Right atrium auricular region (tissue), 2 donors: Measurements from ENCODE around the gene SPATC1L. TPM values are rescaled to one million over a fixed set of nuclear protein-coding genes. Genes with fewer than 3 reads are reported as not detected.
A peak's percentile ranks its signal among the peaks of the same experiment; 100 is the strongest.
"Not testable (repeated sequence)": the region's sequence is repeated elsewhere in the genome, so short reads cannot be mapped to it uniquely, and the experiment has no call there.

ENCODE experiments used
- DNase-seq: peaks from one replicate; pipeline ENCODE4 v3.0.0-alpha.2; 2019; ENCODE audit warnings: low spot score
- H3K27ac ChIP-seq, 2 donors: fragments of 200-600 bp; sonication (generic); 1 replicate in 1 of 2; 2 replicates in 1 of 2; pipeline ENCODE4 v1.5.1; 2016 to 2019
- H3K27me3 ChIP-seq, 2 donors: fragments of 200-600 bp; sonication (generic); one replicate each; pipeline versions ENCODE4 v1.5.1 to v1.6.0; 2017 to 2019
- H3K36me3 ChIP-seq: fragments of 200-600 bp; sonication (generic); one replicate; pipeline ENCODE4 v1.5.1; 2016
- H3K4me1 ChIP-seq, 2 donors: fragments of 200-600 bp; sonication (generic); one replicate each; pipeline versions ENCODE4 v1.5.1 to v1.6.0; 2017 to 2019
- H3K4me3 ChIP-seq, 2 donors: fragments of 200-600 bp; sonication (generic); 1 replicate in 1 of 2; 2 replicates in 1 of 2; pipeline ENCODE4 v1.5.1; 2017 to 2019; ENCODE audit warnings: mild to moderate bottlenecking in 1 of 2, moderate library complexity in 1 of 2
- H3K9me3 ChIP-seq, 2 donors: fragments of 200-600 bp; sonication (generic); one replicate each; pipeline ENCODE4 v1.5.1; 2019
- total RNA-seq, 2 donors: library from RNA; depleted of rRNA; stranded (reverse); fragments of >200 nt; gene quantifications; one replicate each; pipeline ENCODE4 v1.1.0, GENCODE V29; 2016
- TF ChIP-seq, protein P1 (sequence below), 2 donors: fragments of 200-600 bp; sonication (generic); IDR thresholded peaks; one replicate each; pipeline ENCODE4 v1.5.1; 2019; ENCODE audit warnings: antibody characterized with exemption in 2 of 2

SPATC1L gene
- total RNA-seq, 2 donors from 2014 or later, result 8.7 to 12.5 TPM

DNA sequence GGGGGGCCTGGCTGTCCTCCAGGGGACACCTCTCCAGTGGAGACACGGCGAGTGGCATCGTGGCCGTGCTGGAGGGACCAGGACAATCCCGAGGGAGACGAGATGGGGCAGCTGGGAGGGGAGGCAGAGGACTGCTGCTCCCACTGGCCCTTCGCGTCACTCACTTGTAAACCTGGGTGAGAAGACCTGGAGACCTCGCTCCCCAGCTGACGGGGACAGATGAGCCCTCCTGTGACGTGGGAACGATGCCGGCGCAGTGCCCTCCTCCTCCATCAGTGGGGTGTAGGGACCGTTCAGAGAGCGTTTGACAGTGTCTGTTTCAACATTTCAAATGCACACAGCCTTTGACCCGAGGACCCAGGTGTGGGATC, 4.6 kb downstream of the SPATC1L start:
- no peaks in the 10 kb centered on the region for H3K9me3 ChIP-seq
- DNase-seq, result peak; percentile 46
- peaks cover 0 to 4% of the 10 kb centered on the region in 2 donors for H3K4me1 ChIP-seq
- TF ChIP-seq, protein P1, sequence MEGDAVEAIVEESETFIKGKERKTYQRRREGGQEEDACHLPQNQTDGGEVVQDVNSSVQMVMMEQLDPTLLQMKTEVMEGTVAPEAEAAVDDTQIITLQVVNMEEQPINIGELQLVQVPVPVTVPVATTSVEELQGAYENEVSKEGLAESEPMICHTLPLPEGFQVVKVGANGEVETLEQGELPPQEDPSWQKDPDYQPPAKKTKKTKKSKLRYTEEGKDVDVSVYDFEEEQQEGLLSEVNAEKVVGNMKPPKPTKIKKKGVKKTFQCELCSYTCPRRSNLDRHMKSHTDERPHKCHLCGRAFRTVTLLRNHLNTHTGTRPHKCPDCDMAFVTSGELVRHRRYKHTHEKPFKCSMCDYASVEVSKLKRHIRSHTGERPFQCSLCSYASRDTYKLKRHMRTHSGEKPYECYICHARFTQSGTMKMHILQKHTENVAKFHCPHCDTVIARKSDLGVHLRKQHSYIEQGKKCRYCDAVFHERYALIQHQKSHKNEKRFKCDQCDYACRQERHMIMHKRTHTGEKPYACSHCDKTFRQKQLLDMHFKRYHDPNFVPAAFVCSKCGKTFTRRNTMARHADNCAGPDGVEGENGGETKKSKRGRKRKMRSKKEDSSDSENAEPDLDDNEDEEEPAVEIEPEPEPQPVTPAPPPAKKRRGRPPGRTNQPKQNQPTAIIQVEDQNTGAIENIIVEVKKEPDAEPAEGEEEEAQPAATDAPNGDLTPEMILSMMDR (IDR thresholded peaks at IDR 0.05), result no peak
- no peaks in the 10 kb centered on the region for H3K36me3 ChIP-seq
- no peak overlapping the region for H3K27ac ChIP-seq
- no peaks in the 10 kb centered on the region for H3K27me3 ChIP-seq
- H3K4me3 ChIP-seq, result no peak overlapping the region

DNA sequence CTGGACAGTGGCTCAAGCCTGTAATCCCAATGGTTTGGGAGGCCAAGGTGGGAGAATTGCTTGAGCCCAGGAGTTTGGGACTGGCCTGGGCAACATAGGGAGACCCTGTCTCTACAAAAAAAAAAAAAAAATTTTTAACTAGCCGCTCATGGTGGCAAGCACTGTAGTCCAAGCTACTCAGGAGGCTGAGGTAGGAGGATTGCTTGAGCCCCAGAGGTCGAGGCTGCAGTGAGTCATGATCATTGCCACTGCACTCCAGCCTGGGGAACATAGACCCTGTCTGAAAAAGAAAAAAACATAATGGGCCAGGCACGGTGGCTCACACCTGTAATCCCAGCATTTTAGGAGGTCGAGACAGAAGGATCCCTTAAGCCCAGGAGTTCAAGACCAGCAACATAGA, 5.3 kb downstream of the SPATC1L start:
- no peaks in the 10 kb centered on the region for H3K36me3 ChIP-seq
- TF ChIP-seq, protein P1 (IDR thresholded peaks at IDR 0.05), result no peak
- DNase-seq, result peak; percentile 11
- H3K4me3 ChIP-seq, result no peak overlapping the region
- peaks cover 0 to 3% of the 10 kb centered on the region in 2 donors for H3K4me1 ChIP-seq
- H3K9me3 ChIP-seq, result no peaks in the 10 kb centered on the region
- no peak overlapping the region for H3K27ac ChIP-seq
- no peaks in the 10 kb centered on the region for H3K27me3 ChIP-seq

DNA sequence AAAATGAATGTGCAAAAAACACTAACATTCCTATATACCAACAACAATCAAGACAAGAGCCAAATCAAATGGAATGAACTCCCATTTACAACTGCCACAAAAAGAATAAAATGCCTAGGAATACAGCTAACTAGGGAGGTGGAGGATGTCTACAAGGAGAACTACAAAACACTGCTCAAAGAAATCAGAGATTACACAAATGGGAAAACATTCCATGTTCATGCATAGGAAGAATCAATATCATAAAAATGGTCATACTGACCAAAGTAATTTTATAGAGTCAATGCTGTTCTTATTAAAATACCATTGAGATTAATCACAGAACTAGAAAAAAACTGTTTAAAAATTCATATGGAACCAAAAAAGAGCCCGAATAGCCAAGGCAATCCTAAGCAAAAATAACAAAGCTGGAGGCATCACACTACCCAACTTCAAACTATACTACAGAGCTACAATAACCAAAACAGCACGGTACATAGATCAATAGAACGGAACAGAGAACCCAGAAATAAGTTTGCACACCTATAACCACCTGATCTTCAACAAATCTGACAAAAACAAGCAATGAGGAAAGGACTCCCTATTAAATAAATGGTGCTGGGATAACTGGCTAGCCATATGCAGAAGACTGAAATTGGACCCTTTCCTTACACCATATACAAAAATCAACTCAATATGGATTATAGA, 7.7 kb downstream of the SPATC1L start:
- not testable (repeated sequence) for H3K27ac ChIP-seq, H3K36me3 ChIP-seq, DNase-seq, H3K27me3 ChIP-seq, H3K4me3 ChIP-seq, H3K4me1 ChIP-seq, H3K9me3 ChIP-seq

DNA sequence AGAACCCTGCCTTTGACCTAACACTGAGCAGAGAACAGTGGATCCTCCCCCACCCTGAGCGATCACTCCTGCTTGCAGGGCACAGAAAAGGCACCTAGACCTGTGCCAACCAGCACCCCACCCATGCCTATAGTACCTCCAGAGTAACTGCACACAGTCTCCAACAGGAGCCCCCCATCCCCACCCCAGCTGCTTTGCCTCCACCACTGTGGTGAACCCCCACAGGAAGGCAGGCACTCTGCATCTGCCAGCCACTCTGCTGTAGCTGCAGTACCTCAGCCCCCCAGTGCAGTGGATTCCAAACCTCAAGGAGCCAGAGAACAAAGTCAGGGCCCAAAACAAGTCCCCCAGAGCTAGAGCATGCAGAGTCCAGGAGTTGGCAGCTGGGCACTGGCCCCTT, 10.7 kb downstream of the SPATC1L start:
- Histone ChIP-seq H3K9me3 (no peaks in the 10 kb centered on the region), H3K27me3 (no peaks in the 10 kb centered on the region), H3K4me1 (no peaks in the 10 kb centered on the region), H3K4me3 (no peak overlapping the region), H3K36me3 (no peaks in the 10 kb centered on the region), H3K27ac (no peak overlapping the region)
- peak; percentile 18 for DNase-seq
- TF ChIP-seq, protein P1 (IDR thresholded peaks at IDR 0.05), result no peak

DNA sequence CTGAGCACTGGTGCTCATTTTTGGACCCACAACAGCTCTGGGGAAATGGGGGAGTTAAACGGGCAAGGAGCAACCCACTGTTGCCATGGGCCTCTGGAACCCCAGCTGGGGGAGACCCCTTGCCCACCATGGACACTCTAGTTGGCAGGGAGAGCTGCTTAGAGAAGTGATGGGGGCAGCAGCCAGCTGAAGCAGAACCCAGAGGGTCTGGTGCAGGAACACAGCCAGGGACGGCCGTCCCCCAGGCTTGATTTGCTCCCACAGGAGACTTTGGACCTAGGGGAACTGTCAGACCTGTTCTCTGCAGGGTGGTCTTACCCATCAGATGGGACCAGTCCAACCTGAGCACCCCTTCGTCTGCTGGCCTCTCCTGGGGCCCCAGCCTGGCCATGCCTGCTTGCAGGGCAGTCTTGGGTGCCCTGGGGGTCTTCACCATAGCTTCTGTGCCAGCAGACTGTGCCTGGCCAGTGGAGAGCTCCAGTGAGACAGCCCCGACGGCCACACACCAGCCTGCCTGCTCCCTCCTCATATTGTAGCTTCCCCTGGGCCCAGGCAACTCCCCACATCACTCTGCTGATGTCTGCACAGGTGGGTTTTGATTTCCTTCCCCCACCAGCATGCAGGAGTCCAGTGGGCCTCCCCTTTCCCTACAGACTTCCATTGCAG, 11.3 kb downstream of the SPATC1L start:
- Histone ChIP-seq H3K27me3 (no peaks in the 10 kb centered on the region), H3K4me1 (no peaks in the 10 kb centered on the region), H3K4me3 (no peak overlapping the region), H3K9me3 (no peaks in the 10 kb centered on the region), H3K36me3 (no peaks in the 10 kb centered on the region), H3K27ac (no peak overlapping the region)
- DNase-seq, result peak; percentile 18
- TF ChIP-seq, protein P1 (IDR thresholded peaks at IDR 0.05), result no peak

DNA sequence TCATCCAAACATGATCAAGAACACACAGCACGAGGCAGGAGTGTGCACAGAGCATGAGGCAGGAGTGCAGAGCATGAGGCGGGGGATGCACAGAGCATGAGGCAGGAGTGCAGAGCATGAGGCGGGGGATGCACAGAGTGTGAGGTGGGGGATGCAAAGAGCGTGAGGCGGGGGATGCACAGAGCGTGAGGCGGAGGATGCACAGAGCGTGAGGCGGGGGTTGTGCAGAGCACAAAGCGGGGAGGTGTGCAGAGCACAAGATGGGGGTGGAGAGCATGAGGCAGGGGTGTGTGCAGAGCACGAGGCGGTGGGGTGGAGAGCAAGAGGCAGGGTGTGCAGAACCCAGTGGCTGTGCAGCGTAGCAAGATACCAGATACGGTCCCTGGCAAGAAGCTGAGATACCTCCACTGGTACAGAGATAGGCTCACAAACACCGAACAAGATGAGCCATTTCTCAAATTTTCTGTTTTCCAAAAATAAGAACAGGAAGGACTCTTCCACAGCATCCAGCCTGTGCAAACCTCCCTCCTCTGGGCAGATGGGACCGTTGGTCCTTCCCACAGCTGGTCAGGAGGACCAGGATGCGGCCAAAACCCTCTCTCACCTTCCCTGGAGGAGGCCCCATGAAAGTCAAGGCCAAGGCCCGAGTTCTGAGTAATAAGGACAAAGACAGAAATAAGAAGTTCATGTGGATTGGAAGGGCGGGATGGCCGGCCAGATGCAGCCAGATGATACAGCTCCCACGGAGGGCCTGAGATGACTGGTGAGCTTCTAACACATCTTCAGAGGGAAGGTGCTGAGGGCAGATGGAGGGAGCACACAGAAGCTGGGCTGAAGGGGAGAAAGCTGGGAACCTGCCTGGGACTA, 12.0 kb downstream of the SPATC1L start:
- no peaks in the 10 kb centered on the region for H3K36me3 ChIP-seq
- TF ChIP-seq, protein P1 (IDR thresholded peaks at IDR 0.05), result no peak
- H3K27ac ChIP-seq, result no peak overlapping the region
- H3K27me3 ChIP-seq, result no peaks in the 10 kb centered on the region
- H3K4me1 ChIP-seq, result no peaks in the 10 kb centered on the region
- DNase-seq, result peak; percentile 40
- H3K4me3 ChIP-seq, result no peak overlapping the region
- no peaks in the 10 kb centered on the region for H3K9me3 ChIP-seq
